ENCODE data around the gene HBA2. TPM values are rescaled to one million over a fixed set of nuclear protein-coding genes. Genes with fewer than 3 reads are reported as not detected.

Gene HBA2
- total and polyA plus RNA-seq, 2 experiments from 2014 or later, result 1.9 to 7.8 TPM

DNA sequence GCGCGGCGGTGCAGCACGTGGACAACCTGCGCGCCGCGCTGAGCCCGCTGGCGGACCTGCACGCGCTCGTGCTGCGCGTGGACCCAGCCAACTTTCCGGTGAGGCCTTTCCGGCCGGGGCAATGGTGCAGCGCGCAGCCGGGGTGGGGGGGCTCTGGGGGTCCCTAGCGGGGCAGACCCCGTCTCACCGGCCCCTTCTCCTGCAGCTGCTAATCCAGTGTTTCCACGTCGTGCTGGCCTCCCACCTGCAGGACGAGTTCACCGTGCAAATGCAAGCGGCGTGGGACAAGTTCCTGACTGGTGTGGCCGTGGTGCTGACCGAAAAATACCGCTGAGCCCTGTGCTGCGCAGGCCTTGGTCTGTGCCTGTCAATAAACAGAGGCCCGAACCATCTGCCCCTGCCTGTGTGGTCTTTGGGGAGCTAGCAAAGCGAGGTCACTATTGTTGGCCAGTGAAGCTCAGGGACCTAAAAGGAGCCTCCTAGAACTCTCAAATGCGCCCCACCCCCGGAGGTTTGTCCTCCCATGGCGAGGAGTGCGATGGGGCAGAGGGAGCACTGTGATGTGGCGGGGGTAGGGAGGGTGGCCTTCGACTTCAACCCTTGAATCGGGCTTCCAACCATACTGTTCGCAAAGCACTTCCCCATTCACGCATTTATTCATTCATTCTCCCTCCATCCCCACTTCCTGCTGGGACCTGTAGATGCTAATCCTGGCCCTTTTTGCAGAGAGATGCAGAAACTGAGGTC, 6.1 kb upstream of the HBA2 start:
- peak overlapping the region; percentile 64 for H3K4me3 ChIP-seq
- DNase-seq (ENCODE audit: low spot score), result peak; percentile 67
- no peak overlapping the region for H3K27ac Mint-ChIP-seq
- no peaks in the 10 kb centered on the region for H3K9me3 Mint-ChIP-seq
- peaks cover 36% of the 10 kb centered on the region for H3K4me1 Mint-ChIP-seq
- no peaks in the 10 kb centered on the region for H3K36me3 ChIP-seq (ENCODE audit: insufficient read depth)
- H3K27ac ChIP-seq (ENCODE audit: low read depth), result no peak overlapping the region
- peaks cover 68% of the 10 kb centered on the region for H3K27me3 Mint-ChIP-seq (ENCODE audit: insufficient read depth, low read depth, poor library complexity)
- peaks cover 39% of the 10 kb centered on the region for H3K4me1 ChIP-seq (ENCODE audit: insufficient read depth)
- peak overlapping the region; percentile 88 for H3K4me2 ChIP-seq
- no peaks in the 10 kb centered on the region; the same call in 1 of the 2 replicates for H4K20me1 ChIP-seq (replicated peaks; ENCODE audit: insufficient read depth)
- H3K27me3 ChIP-seq (ENCODE audit: insufficient read depth), result peaks cover 76% of the 10 kb centered on the region
- peak overlapping the region; percentile 69 for H2AFZ ChIP-seq
- no peak for TF ChIP-seq STAT1 (IDR thresholded peaks at IDR 0.05; ENCODE audit: unreplicated experiment)
- TF ChIP-seq JUNB (IDR thresholded peaks at IDR 0.05; ENCODE audit: unreplicated experiment), result no peak
- TF ChIP-seq EZH2phosphoT487 (IDR thresholded peaks at IDR 0.05; ENCODE audit: unreplicated experiment), result no peak
- TF ChIP-seq, protein P1, sequence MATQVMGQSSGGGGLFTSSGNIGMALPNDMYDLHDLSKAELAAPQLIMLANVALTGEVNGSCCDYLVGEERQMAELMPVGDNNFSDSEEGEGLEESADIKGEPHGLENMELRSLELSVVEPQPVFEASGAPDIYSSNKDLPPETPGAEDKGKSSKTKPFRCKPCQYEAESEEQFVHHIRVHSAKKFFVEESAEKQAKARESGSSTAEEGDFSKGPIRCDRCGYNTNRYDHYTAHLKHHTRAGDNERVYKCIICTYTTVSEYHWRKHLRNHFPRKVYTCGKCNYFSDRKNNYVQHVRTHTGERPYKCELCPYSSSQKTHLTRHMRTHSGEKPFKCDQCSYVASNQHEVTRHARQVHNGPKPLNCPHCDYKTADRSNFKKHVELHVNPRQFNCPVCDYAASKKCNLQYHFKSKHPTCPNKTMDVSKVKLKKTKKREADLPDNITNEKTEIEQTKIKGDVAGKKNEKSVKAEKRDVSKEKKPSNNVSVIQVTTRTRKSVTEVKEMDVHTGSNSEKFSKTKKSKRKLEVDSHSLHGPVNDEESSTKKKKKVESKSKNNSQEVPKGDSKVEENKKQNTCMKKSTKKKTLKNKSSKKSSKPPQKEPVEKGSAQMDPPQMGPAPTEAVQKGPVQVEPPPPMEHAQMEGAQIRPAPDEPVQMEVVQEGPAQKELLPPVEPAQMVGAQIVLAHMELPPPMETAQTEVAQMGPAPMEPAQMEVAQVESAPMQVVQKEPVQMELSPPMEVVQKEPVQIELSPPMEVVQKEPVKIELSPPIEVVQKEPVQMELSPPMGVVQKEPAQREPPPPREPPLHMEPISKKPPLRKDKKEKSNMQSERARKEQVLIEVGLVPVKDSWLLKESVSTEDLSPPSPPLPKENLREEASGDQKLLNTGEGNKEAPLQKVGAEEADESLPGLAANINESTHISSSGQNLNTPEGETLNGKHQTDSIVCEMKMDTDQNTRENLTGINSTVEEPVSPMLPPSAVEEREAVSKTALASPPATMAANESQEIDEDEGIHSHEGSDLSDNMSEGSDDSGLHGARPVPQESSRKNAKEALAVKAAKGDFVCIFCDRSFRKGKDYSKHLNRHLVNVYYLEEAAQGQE (IDR thresholded peaks at IDR 0.05; ENCODE audit: unreplicated experiment), result peak; percentile 6
- TF ChIP-seq EZH2 (IDR thresholded peaks at IDR 0.05; ENCODE audit: low read depth, unreplicated experiment), result peak; percentile 75
- TF ChIP-seq ZNF114 (CRISPR knock-in tag; IDR thresholded peaks at IDR 0.05), result no peak
- TF ChIP-seq, protein P2, sequence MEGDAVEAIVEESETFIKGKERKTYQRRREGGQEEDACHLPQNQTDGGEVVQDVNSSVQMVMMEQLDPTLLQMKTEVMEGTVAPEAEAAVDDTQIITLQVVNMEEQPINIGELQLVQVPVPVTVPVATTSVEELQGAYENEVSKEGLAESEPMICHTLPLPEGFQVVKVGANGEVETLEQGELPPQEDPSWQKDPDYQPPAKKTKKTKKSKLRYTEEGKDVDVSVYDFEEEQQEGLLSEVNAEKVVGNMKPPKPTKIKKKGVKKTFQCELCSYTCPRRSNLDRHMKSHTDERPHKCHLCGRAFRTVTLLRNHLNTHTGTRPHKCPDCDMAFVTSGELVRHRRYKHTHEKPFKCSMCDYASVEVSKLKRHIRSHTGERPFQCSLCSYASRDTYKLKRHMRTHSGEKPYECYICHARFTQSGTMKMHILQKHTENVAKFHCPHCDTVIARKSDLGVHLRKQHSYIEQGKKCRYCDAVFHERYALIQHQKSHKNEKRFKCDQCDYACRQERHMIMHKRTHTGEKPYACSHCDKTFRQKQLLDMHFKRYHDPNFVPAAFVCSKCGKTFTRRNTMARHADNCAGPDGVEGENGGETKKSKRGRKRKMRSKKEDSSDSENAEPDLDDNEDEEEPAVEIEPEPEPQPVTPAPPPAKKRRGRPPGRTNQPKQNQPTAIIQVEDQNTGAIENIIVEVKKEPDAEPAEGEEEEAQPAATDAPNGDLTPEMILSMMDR (conservative IDR thresholded peaks at IDR 0.05; ENCODE audit: low read depth in 2 of 2), result no peak
- TF ChIP-seq, protein P3, sequence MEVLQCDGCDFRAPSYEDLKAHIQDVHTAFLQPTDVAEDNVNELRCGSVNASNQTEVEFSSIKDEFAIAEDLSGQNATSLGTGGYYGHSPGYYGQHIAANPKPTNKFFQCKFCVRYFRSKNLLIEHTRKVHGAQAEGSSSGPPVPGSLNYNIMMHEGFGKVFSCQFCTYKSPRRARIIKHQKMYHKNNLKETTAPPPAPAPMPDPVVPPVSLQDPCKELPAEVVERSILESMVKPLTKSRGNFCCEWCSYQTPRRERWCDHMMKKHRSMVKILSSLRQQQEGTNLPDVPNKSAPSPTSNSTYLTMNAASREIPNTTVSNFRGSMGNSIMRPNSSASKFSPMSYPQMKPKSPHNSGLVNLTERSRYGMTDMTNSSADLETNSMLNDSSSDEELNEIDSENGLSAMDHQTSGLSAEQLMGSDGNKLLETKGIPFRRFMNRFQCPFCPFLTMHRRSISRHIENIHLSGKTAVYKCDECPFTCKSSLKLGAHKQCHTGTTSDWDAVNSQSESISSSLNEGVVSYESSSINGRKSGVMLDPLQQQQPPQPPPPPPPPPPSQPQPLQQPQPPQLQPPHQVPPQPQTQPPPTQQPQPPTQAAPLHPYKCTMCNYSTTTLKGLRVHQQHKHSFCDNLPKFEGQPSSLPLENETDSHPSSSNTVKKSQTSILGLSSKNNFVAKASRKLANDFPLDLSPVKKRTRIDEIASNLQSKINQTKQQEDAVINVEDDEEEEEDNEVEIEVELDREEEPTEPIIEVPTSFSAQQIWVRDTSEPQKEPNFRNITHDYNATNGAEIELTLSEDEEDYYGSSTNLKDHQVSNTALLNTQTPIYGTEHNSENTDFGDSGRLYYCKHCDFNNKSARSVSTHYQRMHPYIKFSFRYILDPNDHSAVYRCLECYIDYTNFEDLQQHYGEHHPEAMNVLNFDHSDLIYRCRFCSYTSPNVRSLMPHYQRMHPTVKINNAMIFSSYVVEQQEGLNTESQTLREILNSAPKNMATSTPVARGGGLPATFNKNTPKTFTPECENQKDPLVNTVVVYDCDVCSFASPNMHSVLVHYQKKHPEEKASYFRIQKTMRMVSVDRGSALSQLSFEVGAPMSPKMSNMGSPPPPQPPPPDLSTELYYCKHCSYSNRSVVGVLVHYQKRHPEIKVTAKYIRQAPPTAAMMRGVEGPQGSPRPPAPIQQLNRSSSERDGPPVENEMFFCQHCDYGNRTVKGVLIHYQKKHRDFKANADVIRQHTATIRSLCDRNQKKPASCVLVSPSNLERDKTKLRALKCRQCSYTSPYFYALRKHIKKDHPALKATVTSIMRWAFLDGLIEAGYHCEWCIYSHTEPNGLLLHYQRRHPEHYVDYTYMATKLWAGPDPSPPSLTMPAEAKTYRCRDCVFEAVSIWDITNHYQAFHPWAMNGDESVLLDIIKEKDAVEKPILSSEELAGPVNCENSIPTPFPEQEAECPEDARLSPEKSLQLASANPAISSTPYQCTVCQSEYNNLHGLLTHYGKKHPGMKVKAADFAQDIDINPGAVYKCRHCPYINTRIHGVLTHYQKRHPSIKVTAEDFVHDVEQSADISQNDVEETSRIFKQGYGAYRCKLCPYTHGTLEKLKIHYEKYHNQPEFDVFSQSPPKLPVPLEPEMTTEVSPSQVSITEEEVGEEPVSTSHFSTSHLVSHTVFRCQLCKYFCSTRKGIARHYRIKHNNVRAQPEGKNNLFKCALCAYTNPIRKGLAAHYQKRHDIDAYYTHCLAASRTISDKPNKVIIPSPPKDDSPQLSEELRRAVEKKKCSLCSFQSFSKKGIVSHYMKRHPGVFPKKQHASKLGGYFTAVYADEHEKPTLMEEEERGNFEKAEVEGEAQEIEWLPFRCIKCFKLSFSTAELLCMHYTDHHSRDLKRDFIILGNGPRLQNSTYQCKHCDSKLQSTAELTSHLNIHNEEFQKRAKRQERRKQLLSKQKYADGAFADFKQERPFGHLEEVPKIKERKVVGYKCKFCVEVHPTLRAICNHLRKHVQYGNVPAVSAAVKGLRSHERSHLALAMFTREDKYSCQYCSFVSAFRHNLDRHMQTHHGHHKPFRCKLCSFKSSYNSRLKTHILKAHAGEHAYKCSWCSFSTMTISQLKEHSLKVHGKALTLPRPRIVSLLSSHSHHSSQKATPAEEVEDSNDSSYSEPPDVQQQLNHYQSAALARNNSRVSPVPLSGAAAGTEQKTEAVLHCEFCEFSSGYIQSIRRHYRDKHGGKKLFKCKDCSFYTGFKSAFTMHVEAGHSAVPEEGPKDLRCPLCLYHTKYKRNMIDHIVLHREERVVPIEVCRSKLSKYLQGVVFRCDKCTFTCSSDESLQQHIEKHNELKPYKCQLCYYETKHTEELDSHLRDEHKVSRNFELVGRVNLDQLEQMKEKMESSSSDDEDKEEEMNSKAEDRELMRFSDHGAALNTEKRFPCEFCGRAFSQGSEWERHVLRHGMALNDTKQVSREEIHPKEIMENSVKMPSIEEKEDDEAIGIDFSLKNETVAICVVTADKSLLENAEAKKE (CRISPR knock-in tag; IDR thresholded peaks at IDR 0.05), result no peak
- TF ChIP-seq, protein P4, sequence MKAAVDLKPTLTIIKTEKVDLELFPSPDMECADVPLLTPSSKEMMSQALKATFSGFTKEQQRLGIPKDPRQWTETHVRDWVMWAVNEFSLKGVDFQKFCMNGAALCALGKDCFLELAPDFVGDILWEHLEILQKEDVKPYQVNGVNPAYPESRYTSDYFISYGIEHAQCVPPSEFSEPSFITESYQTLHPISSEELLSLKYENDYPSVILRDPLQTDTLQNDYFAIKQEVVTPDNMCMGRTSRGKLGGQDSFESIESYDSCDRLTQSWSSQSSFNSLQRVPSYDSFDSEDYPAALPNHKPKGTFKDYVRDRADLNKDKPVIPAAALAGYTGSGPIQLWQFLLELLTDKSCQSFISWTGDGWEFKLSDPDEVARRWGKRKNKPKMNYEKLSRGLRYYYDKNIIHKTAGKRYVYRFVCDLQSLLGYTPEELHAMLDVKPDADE (IDR thresholded peaks at IDR 0.05), result no peak
- no peak for TF ChIP-seq POLR2AphosphoS5 (IDR thresholded peaks at IDR 0.05; ENCODE audit: low read depth)
- no peak for TF ChIP-seq ZNF331 (CRISPR knock-in tag; IDR thresholded peaks at IDR 0.05; ENCODE audit: low read depth)
- no peak for TF ChIP-seq CREB1 (CRISPR knock-in tag; IDR thresholded peaks at IDR 0.05; ENCODE audit: low read depth)
- TF ChIP-seq NANOG (IDR thresholded peaks at IDR 0.05; ENCODE audit: borderline replicate concordance), result no peak
- H3K79me2 ChIP-seq (replicated peaks; ENCODE audit: insufficient read depth), result no peaks in the 10 kb centered on the region
- H3K4me3 Mint-ChIP-seq, result peak overlapping the region; percentile 65
- H3K9me2 ChIP-seq (ENCODE audit: insufficient read depth), result no peaks in the 10 kb centered on the region
- peak; percentile 9 for ATAC-seq
- H3F3A ChIP-seq (replicated peaks; ENCODE audit: low read depth), result peaks cover 9% of the 10 kb centered on the region
- no peaks in the 10 kb centered on the region for H3K36me3 Mint-ChIP-seq (ENCODE audit: low read depth)
